Activated CD4-positive, alpha-beta T cell treated with anti-CD3 and anti-CD28 coated beads for 48 hours (primary cell): Measurements from ENCODE around the gene LRRC1.

ENCODE experiments used
- DNase-seq: peaks from one replicate; pipeline ENCODE4 v3.0.0-alpha.2; 2020

LRRC1 gene

DNA sequence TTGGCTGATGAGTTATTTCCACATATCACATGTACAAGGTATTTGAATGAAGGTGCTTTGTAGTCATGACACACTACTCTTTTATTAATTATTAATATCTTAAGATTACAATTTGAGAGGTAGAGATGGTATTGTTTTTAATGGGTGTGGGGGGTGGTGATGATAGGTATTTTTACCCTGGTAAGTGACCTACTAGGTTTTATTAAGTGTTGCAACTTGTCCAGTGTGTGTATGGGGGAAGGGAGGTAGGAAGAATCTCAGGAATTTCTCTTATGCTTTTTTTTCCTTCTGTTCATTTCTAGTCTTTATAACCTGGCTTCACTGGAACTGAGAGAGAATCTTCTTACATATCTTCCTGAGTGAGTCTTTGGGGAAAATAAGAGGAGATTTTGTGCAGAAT is 101.4 kb downstream of the LRRC1 start:
- no peak for DNase-seq

DNA sequence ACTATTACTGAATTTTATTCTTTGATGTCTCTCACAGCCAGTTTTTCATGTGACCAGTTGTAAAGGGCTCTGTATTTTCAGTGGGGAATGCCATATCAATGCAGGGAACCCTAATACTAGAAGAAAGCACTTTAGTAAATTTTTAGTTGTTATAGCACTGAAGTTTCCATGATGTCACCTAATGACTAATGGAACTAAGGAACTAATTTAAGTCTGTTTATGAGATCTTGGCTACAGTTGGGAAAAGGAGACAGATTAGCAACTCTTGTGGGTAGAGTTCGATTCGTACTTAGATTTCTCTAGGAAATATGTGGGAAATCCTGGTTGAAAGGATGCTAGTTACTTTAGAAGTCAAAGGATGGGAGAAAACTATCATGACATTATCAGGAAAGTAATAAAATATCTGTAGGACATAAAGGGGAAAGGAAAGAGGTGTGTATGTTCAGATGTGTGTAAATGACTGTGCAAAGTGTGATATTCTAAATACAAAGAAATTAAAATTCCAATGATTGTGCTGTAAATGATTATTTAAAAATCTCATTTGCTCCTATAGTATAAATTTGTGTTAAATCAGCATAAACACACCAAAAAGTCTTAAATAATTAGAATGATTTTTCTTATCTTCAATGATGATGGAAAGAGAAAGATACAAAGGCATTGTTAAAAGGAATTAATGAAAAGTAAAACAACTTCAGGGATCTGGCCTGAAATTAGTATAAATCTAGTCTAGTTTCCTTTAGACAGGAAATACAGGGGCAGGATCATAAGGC is 103.4 kb downstream of the LRRC1 start:
- DNase-seq, result no peak

GRCh38 chr6:53899512-53899911 is 104.7 kb downstream of the LRRC1 start:
- DNase-seq, result no peak

DNA sequence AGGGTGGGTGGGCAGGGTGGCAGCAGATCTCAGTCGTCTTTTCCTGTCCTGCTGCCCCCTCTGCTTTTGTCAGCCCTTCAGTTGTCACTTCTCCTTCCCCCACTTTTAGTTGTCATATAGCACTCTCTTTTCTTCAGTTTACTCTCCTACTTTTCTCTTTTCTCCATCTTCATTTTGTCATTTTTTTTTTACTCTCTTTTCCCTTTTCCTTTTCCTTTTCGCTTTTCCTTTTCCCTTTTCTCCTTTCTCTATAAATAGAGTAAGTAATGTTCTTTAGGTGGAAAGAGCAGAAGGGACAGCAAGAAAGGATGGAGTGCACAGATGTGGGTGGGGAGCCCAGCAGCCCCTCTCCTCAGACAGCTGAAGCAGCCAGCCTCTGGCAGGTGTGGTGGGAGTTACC is 108.6 kb downstream of the LRRC1 start:
- DNase-seq, result no peak

GRCh38 chr6:53906103-53906502 is 111.3 kb downstream of the LRRC1 start:
- no peak for DNase-seq

GRCh38 chr6:53906842-53907241 is 112.0 kb downstream of the LRRC1 start:
- no peak for DNase-seq

GRCh38 chr6:53910834-53911233 is 116.0 kb downstream of the LRRC1 start:
- DNase-seq, result no peak

- DNase-seq, result no peak
Observed at GRCh38 chr6:53912661-53913060, 117.9 kb downstream of the LRRC1 start.

DNA sequence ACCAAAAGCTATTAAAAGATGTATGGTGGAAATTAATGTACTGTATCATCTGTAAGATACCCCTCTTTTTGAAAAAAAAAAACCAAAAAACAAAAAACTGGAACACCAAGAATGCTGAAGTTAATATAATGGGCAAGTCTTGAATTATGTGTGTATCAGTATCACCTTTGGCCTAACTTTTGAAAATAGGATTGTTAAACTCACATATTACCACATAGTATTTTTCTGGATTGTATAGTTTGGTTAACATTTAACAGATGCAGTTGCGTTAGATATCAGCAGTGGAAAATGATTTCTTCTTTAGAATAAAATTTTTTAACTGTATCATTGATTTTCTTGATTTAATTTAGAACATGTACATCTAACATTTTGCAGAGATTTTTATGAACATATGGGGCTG is 118.5 kb downstream of the LRRC1 start:
- no peak for DNase-seq

GRCh38 chr6:53915026-53915691 is 120.4 kb downstream of the LRRC1 start:
- no peak for DNase-seq

GRCh38 chr6:53916804-53917463 is 122.1 kb downstream of the LRRC1 start:
- no peak for DNase-seq

GRCh38 chr6:53917464-53917842 is 122.6 kb downstream of the LRRC1 start:
- DNase-seq, result no peak

DNA sequence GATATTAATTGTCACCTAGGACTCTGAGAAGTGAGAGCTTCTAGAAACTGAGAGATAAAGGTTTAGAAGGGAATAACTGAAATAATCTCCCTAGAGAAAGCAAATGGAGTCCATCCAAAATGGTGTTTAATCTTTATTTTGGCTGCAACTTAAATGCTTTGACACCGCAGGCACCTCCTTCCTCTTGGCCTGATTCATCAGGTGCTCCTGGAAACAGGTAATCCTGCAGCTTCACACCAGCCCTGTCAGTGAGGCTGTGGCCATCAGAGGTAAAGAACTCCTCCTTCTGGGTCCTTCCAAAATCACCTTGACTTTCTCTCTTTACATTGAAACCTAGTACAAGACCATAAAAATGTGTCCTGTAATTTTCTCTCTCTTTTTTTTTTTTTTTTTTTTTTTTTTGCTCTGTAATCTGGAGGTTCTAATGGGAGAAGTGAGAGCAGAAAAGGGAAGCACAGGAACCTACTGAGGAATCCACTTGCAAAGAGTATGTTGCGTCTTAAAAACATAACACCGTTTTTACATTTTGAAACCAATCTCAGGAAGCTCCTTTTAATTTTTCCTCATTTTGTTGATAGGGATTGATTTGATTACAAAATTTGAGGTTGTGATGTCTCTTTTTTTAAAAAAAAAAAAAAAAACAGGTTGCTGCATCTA is 124.2 kb downstream of the LRRC1 start:
- DNase-seq, result no peak

GRCh38 chr6:53919881-53920360 is 125.1 kb downstream of the LRRC1 start:
- DNase-seq, result no peak

- DNase-seq, result no peak
Observed at GRCh38 chr6:53920881-53921280, 126.1 kb downstream of the LRRC1 start.

DNA sequence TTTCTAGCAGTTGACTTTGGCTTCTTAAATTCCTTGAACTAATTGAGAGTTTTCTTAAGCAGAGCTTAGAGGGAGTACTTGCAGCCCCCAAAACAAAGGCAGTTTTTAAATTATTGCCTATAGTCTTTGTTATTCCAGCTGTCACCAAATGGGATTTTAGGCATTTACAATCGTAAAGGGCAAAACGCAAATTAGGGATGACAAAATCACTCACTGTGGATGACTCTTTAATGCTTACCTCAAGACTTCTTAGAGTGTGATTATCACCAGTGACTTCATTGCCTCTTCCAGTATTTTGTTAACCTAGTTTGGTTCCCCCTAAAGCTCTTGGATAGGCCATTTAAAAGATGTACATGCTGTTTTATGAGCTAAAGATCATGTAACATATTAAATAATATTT is 126.8 kb downstream of the LRRC1 start:
- DNase-seq, result no peak

DNA sequence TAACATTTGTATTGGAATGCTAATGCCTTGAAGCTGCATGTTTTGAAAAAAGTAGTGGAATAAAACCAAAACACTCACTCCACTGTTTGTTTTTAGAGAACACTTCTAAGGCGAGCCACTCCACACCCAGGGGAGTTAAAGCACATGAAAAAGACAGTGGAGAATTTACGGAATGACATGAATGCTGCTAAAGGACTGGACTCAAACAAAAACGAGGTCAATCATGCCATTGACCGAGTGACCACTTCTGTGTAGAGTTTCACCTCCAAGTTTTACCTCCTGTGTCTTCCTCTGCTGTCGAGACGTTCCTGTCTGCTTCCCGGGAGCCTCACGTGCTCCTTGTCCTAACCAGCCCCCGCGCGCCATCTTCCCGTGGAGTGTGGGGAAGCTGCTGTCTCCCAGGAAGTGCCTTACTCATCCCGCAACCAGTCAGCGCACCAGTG is 127.8 kb downstream of the LRRC1 start:
- no peak for DNase-seq

DNA sequence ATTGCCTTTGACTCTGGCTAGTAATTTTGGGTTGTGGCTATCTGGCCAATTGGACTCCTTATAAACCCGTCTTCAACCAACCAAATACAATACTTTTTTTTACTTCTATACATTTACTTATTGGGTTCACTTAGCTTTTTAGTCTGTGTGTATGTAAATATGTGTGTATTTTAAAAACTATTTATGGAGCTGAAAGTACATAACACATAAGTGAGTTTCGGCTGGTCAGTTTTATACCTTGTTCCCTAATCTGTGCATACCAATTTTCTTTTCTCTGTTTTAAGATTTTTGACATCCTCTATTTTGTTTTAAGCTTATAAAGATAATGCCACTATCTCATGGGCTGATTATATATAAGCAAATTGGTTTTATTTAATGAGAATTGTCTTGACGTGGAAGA is 129.5 kb downstream of the LRRC1 start:
- no peak for DNase-seq

DNA sequence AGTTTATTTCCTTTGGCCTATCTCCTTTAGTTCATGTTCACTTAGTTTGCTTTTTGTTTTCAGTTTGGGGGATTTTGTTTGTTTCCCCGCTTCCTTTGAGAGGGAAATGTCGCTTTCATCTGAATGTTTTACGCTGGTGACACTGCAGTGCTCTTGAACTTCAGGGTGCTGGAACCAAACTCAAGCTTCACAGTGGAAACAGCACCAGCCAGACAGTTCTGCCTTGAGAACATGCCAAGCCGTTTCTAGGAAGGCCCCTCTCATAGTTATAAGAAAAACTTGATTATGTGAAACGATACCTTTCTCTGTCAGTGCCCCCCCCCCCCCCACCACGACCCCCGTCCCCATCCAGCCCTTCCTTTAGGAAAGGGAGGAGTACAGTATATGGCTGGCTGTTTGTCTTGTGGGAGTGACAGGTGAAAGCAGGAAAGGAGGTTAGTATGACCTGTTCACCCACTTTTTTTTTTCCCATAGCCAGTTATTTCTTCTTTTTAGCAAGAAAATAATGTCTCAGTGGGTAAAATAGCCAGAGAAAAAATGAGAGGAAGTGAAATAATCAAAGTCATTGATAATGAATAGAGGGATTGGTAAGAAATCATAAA is 130.1 kb downstream of the LRRC1 start:
- no peak for DNase-seq

GRCh38 chr6:53925891-53926290 is 131.1 kb downstream of the LRRC1 start:
- no peak for DNase-seq

- DNase-seq, result no peak
Observed at GRCh38 chr6:53926505-53926904, 131.7 kb downstream of the LRRC1 start.

- no peak for DNase-seq
Observed at GRCh38 chr6:53928641-53929040, 133.8 kb downstream of the LRRC1 start.
